Measurements from ENCODE around the gene ADH1C. TPM values are rescaled to one million over a fixed set of nuclear protein-coding genes. Genes with fewer than 3 reads are reported as not detected.

ADH1C gene
- total and polyA plus RNA-seq, 10 donors: 0.60 to 2.3 (median 1.0) TPM; not detected in 4

DNA sequence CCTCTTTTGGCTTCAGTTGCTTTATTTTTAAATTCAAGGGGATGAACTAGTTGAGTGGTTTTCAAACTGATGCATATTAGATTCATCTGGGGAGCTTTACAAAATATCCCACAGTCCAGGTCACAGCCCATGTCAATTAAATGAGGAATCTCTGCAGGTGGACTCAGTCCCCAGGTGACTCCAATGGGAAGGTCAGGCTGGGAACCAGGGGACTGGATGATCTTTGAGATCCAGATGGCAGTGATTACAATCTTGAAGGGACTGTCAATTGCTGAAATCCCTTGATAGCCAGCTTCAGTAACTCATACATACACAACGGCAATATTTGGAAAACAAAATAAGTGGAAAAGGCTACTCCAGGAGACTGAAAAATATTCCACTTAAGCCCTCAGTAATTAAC is 38.3 kb downstream of the ADH1C start:
- Histone ChIP-seq H3K9me3 (no peaks in the 10 kb centered on the region), H3K27ac (no peak overlapping the region), H3K36me3 (no peaks in the 10 kb centered on the region), H3K27me3 (replicated peaks in 1 of 7) (no peaks in the 10 kb centered on the region), H3K4me3 (no peak overlapping the region), H3K4me1 (no peaks in the 10 kb centered on the region)
- WGBS, 5 donors: 81 to 97% (median 91%) methylated on average over 1 of the region's 1 CpG
- TF ChIP-seq POLR2A (IDR thresholded peaks at IDR 0.05): no peak
- TF ChIP-seq POLR2AphosphoS5 (IDR thresholded peaks at IDR 0.05): no peak
- TF ChIP-seq, protein P1, sequence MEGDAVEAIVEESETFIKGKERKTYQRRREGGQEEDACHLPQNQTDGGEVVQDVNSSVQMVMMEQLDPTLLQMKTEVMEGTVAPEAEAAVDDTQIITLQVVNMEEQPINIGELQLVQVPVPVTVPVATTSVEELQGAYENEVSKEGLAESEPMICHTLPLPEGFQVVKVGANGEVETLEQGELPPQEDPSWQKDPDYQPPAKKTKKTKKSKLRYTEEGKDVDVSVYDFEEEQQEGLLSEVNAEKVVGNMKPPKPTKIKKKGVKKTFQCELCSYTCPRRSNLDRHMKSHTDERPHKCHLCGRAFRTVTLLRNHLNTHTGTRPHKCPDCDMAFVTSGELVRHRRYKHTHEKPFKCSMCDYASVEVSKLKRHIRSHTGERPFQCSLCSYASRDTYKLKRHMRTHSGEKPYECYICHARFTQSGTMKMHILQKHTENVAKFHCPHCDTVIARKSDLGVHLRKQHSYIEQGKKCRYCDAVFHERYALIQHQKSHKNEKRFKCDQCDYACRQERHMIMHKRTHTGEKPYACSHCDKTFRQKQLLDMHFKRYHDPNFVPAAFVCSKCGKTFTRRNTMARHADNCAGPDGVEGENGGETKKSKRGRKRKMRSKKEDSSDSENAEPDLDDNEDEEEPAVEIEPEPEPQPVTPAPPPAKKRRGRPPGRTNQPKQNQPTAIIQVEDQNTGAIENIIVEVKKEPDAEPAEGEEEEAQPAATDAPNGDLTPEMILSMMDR (IDR thresholded peaks at IDR 0.05 in 8 of 11, conservative IDR thresholded peaks at IDR 0.05 in 3 of 11): no peak
- intact Hi-C loops (cut with DNase I; ENCODE audit: low total_unique reads): no loop called here
- DNase-seq: no peak

DNA sequence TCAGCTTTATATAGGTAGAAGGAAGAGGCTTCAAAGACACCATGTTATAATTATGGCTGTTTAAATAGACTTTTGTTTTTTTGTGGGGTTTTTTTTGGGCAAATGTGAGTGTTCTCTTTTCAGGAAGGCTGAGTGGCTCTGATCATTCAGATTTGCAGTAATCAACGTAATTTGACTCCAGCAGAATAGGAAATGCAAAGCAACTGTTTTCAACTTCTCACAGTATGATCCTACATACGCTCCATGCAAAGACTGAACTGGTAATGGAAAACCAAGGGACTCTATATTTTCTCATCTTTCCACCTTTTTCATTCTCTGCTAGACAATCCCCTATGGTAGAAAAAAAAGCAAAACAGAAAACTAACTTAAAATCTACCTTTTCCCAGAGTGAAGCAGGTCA is 42.2 kb downstream of the ADH1C start:
- no peak for TF ChIP-seq POLR2AphosphoS5 (IDR thresholded peaks at IDR 0.05)
- TF ChIP-seq POLR2A (IDR thresholded peaks at IDR 0.05): no peak
- TF ChIP-seq, protein P1 (IDR thresholded peaks at IDR 0.05 in 8 of 11, conservative IDR thresholded peaks at IDR 0.05 in 3 of 11): no peak
- H3K4me3 ChIP-seq: no peak overlapping the region
- no peaks in the 10 kb centered on the region for H3K9me3 ChIP-seq
- no peak overlapping the region for H3K27ac ChIP-seq
- no peaks in the 10 kb centered on the region for H3K36me3 ChIP-seq
- intact Hi-C loops (cut with DNase I; ENCODE audit: low total_unique reads): no loop called here
- WGBS, 5 donors: 62 to 67% (median 63%) methylated on average over 2 of the region's 2 CpGs
- H3K27me3 ChIP-seq (replicated peaks in 1 of 7): no peaks in the 10 kb centered on the region
- H3K4me1 ChIP-seq: no peaks in the 10 kb centered on the region
- no peak for DNase-seq

DNA sequence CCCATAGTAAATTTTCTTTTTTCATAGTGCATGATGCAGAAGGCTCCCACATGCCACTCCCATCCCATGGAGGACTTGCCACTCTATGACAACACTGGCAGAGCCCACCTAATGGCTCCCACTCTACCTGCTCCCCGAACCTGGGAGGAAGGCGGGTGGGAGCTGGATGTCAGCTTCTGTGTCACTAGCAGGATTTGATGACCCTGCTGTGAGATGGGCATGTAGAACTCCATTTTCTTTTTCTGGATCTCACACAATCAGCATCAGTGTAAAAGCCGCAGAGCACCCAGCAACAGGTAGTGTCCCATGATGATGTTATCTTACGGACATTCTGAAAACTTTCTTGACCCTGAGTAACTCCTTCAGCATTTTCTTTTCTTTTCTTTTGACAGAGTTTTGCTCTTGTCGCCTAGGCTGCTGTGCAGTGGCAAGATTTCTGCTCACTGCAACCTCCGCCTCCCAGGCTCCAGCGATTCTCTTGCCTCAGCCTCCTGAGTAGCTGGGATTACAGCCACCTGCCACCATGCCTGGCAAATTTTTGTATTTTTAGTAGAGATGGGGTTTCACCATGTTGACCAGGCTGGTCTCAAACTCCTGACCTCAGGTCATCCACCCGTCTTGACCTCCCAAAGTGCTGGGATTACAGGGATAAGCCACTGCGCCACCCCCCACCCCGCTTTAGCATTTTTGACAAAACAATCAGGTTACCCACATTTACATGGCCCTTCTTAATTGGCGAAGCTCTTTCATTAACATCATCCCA is 46.7 kb downstream of the ADH1C start:
- WGBS, 5 donors: 91 to 95% (median 94%) methylated on average over 11 of the region's 11 CpGs
- TF ChIP-seq POLR2AphosphoS5 (IDR thresholded peaks at IDR 0.05) (no peak), POLR2A (IDR thresholded peaks at IDR 0.05) (no peak)
- TF ChIP-seq, protein P1 (IDR thresholded peaks at IDR 0.05 in 8 of 11, conservative IDR thresholded peaks at IDR 0.05 in 3 of 11): no peak
- no peak overlapping the region for H3K27ac ChIP-seq

DNA sequence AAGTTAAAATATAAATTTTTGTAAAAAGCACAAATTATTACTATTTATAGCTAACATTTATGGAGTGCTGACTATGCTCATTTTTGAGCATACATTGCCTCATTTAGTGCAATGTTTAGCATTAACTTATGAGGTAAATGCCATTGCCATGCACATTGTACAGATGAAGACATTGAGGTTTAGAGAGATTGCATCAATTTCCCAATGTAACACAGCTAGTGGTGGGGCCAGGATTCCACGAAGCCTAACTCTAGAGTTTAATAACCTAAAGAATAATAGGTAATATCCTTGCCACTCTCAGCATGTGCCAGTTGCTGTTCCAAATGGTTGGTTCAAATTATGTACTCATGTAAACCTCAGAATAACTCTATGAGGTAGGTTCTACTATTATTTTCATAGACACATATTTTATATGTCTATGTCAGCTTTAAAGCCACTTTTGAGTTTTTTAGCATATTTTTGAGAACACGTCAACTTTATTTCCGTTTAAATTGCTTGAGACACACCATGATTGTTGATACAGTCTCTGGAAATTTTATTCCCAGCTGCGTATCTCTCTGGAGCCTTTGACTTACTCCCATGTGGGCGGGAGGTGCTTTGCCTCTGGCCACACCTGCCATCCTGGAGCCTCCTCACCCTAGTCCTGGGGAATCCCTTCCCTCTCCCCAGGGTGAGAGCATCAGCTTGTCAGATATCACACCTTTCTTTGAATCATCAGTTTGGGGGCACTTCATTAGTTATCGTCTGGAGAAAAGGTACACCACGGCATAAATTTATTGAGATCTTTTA is 51.0 kb downstream of the ADH1C start:
- H3K36me3 ChIP-seq: no peaks in the 10 kb centered on the region
- H3K4me3 ChIP-seq: no peak overlapping the region
- peak overlapping the region in 7 of 8 donors; percentile 33 to 58 (median 44) for H3K27ac ChIP-seq
- peaks cover 0 to 28% (median 7%) of the 10 kb centered on the region in 8 donors for H3K9me3 ChIP-seq
- no peak for DNase-seq
- no peaks in the 10 kb centered on the region for H3K4me1 ChIP-seq
- whole genome bisulfite sequencing, 5 donors: 69 to 85% (median 81%) methylated on average over 7 of the region's 7 CpGs
- no peaks in the 10 kb centered on the region for H3K27me3 ChIP-seq (replicated peaks in 1 of 7)
- no peak for TF ChIP-seq POLR2AphosphoS5 (IDR thresholded peaks at IDR 0.05)
- no peak for TF ChIP-seq POLR2A (IDR thresholded peaks at IDR 0.05)
- TF ChIP-seq, protein P1 (IDR thresholded peaks at IDR 0.05 in 8 of 11, conservative IDR thresholded peaks at IDR 0.05 in 3 of 11): no peak
- intact Hi-C loops (cut with DNase I; ENCODE audit: low total_unique reads): no loop called here

More for the DNA sequence above, 46.7 kb downstream of the ADH1C start:
- intact Hi-C loops (cut with DNase I; ENCODE audit: low total_unique reads): no loop called here
- Histone ChIP-seq H3K9me3 (peaks cover 0 to 22% (median 0%) of the 10 kb centered on the region in 8 donors), H3K27me3 (replicated peaks in 1 of 7) (no peaks in the 10 kb centered on the region), H3K4me1 (no peaks in the 10 kb centered on the region), H3K36me3 (no peaks in the 10 kb centered on the region), H3K4me3 (no peak overlapping the region)
- DNase-seq: no peak

Measured in spleen (tissue), 11 donors.